HepG2 (cell line): ENCODE results near the gene P2RX2. TPM values are rescaled to one million over a fixed set of nuclear protein-coding genes. Genes with fewer than 3 reads are reported as not detected.

Experiments
- ATAC-seq: fragments of 200-7000 bp; cut with Tn5 transposase; 3 replicates; pipeline ENCODE4 v1.9.1; 2020; ENCODE audit warnings: mild to moderate bottlenecking, moderate library complexity
- BruUV-seq: library from RNA; stranded (reverse); fragments of 400-500 nt; replicated peaks from 2 replicates; lab custom pipeline; 2021; lab: Mats Ljungman, UMichigan
- CTCF ChIA-PET: fragments of 300-600 bp; formaldehyde crosslinking; extraction: SDS; loops from one replicate; lab custom pipeline; 2021; ENCODE audit warnings: low total read pairs, inconsistent platforms, low intra/inter-chr PET ratio; lab: Yijun Ruan, JAX
- POLR2A ChIA-PET: fragments of 350-600 bp; sonication (Branson Sonifier 250); formaldehyde crosslinking; loops from one replicate; lab custom pipeline; 2020; ENCODE audit warnings: antibody characterized with exemption, inconsistent platforms; lab: Yijun Ruan, JAX
- DNase-seq: peaks from one replicate; pipeline ENCODE4 v3.0.0-alpha.2; 2015; ENCODE audit warnings: low spot score
- FAIRE-seq: peaks from 3 replicates; lab custom pipeline; 2011; peaks lifted over from hg19 to GRCh38; lab: Jason Lieb, UNC
- H2AFZ ChIP-seq: one replicate; pipeline ENCODE4 v1.6.1; 2011; ENCODE audit warnings: low read length, inconsistent platforms
- H3K27ac ChIP-seq: fragments of 300-600 bp; 3 replicates; pipeline ENCODE4 v1.8.0; 2011; ENCODE audit warnings: mixed run types, mild to moderate bottlenecking, mixed read lengths, low read length, inconsistent platforms; ENCODE audit not compliant: insufficient read depth; ENCODE audit errors: extremely low read length
- H3K27me3 ChIP-seq, 2 experiments: fragments of 200-600 bp in 1 of 2; 2 replicates in 1 of 2; 3 replicates in 1 of 2; pipeline versions ENCODE4 v1.6.0 to v1.8.0; 2011; ENCODE audit warnings: low read length in 2 of 2, mild to moderate bottlenecking in 2 of 2, moderate library complexity in 2 of 2, inconsistent platforms in 1 of 2; ENCODE audit not compliant: insufficient read depth in 2 of 2, control insufficient read depth in 1 of 2
- H3K36me3 ChIP-seq, 2 experiments: fragments of 200-600 bp in 1 of 2; replicated peaks in 1 of 2; 2 replicates in 1 of 2; 3 replicates in 1 of 2; pipeline versions ENCODE4 v1.5.1 to v1.8.0; 2011; ENCODE audit warnings: low read length in 2 of 2, inconsistent platforms in 1 of 2; ENCODE audit not compliant: insufficient read depth in 2 of 2, control insufficient read depth in 1 of 2
- H3K4me1 ChIP-seq: 2 replicates; pipeline ENCODE4 v1.5.1; 2012; ENCODE audit warnings: low read length, inconsistent platforms; ENCODE audit not compliant: insufficient read depth
- H3K4me2 ChIP-seq: 2 replicates; pipeline ENCODE4 v1.6.0; 2011; ENCODE audit warnings: low read depth, low read length, inconsistent platforms
- H3K4me3 ChIP-seq, 3 experiments: fragments of 200-600 bp in 1 of 3; sonication (generic), shearing (Covaris generic) in 1 of 3; replicated peaks in 1 of 3; 2 replicates each; pipeline ENCODE4 v1.5.1; 2011 to 2016; ENCODE audit warnings: low read length in 3 of 3, inconsistent platforms in 2 of 3, low read depth in 2 of 3, mild to moderate bottlenecking in 2 of 3, control low read depth in 1 of 3, mixed read lengths in 1 of 3; ENCODE audit not compliant: insufficient read depth in 1 of 3
- H3K79me2 ChIP-seq: one replicate; pipeline ENCODE4 v1.6.1; 2011; ENCODE audit warnings: low read length, inconsistent platforms; ENCODE audit not compliant: insufficient read depth
- H3K9ac ChIP-seq: 2 replicates; pipeline ENCODE4 v1.6.0; 2011; ENCODE audit warnings: mild to moderate bottlenecking, low read depth, low read length, inconsistent platforms; ENCODE audit not compliant: insufficient read depth
- H3K9me3 ChIP-seq: 2 replicates; pipeline ENCODE4 v1.5.1; 2012; ENCODE audit warnings: mild to moderate bottlenecking, low read length
- H4K20me1 ChIP-seq: 2 replicates; pipeline ENCODE4 v1.6.0; 2011; ENCODE audit warnings: inconsistent platforms, mild to moderate bottlenecking, low read length, moderate library complexity; ENCODE audit not compliant: insufficient read depth
- ATF6 ChIP-seq: sonication (generic); formaldehyde crosslinking; conservative IDR thresholded peaks from 2 replicates; pipeline ENCODE4 v1.4.0; 2020; ENCODE audit warnings: missing genetic modification reagents
- ATRX ChIP-seq: sonication (generic); formaldehyde crosslinking; IDR thresholded peaks from 2 replicates; pipeline ENCODE4 v1.4.0; 2020; ENCODE audit warnings: missing genetic modification reagents, borderline replicate concordance
- BHLHE40 ChIP-seq: IDR thresholded peaks from 2 replicates; pipeline ENCODE4 v1.6.1; 2011; ENCODE audit warnings: low read length, improper control_type of control experiment
- CREB1 ChIP-seq, 2 experiments: fragments of 450-650 bp in 1 of 2; IDR thresholded peaks; 2 replicates each; pipeline ENCODE4 v1.6.1; 2016 to 2017; ENCODE audit warnings: control low read depth in 1 of 2, mild to moderate bottlenecking in 1 of 2, missing compliant biosample characterization in 1 of 2, missing genetic modification characterization in 1 of 2
- GMEB2 ChIP-seq: IDR thresholded peaks from 2 replicates; pipeline ENCODE4 v1.6.1; 2016; ENCODE audit warnings: missing biosample characterization, missing genetic modification reagents, low read depth
- GTF3A ChIP-seq: sonication (generic); formaldehyde crosslinking; conservative IDR thresholded peaks from 2 replicates; pipeline ENCODE4 v1.4.0; 2020; ENCODE audit warnings: mild to moderate bottlenecking, missing genetic modification reagents
- HMG20A ChIP-seq: IDR thresholded peaks from 2 replicates; pipeline ENCODE4 v1.6.1; 2016; ENCODE audit warnings: borderline replicate concordance
- HMGA1 ChIP-seq: sonication (generic); formaldehyde crosslinking; conservative IDR thresholded peaks from 2 replicates; pipeline ENCODE4 v1.4.0; 2020; ENCODE audit warnings: missing genetic modification reagents
- MTA3 ChIP-seq: sonication (generic); formaldehyde crosslinking; IDR thresholded peaks from 2 replicates; pipeline ENCODE4 v1.4.0; 2020; ENCODE audit warnings: missing genetic modification reagents
- MYNN ChIP-seq: sonication (generic); formaldehyde crosslinking; IDR thresholded peaks from 2 replicates; pipeline ENCODE4 v1.4.0; 2020; ENCODE audit warnings: mild to moderate bottlenecking, low read depth, missing genetic modification reagents
- NCOA5 ChIP-seq: sonication (generic); formaldehyde crosslinking; IDR thresholded peaks from 2 replicates; pipeline ENCODE4 v1.4.0; 2020; ENCODE audit warnings: missing genetic modification reagents
- SOX13 ChIP-seq, 3 experiments: fragments of 450-650 bp in 1 of 3; sonication (generic) in 1 of 3; formaldehyde crosslinking in 1 of 3; IDR thresholded peaks in 2 of 3; conservative IDR thresholded peaks in 1 of 3; 2 replicates each; pipeline versions ENCODE4 v1.5.0 to v1.6.1; 2016 to 2020; ENCODE audit warnings: antibody characterized with exemption in 1 of 3, mild to moderate bottlenecking in 1 of 3, missing compliant biosample characterization in 1 of 3, missing genetic modification reagents in 1 of 3, moderate library complexity in 1 of 3
- TBL1XR1 ChIP-seq: fragments of 150-350 bp; IDR thresholded peaks from 2 replicates; pipeline ENCODE4 v1.6.1; 2014; ENCODE audit warnings: borderline replicate concordance, low read length; ENCODE audit not compliant: partially characterized antibody
- ZNF333 ChIP-seq: sonication (generic); formaldehyde crosslinking; IDR thresholded peaks from 2 replicates; pipeline ENCODE4 v1.4.0; 2020; ENCODE audit warnings: mild to moderate bottlenecking, missing genetic modification reagents, borderline replicate concordance
- ZNF33A ChIP-seq: sonication (generic); formaldehyde crosslinking; IDR thresholded peaks from 2 replicates; pipeline ENCODE4 v1.5.1; 2020; ENCODE audit warnings: missing genetic modification reagents, mild to moderate bottlenecking, moderate library complexity, borderline replicate concordance
- ZNF562 ChIP-seq: sonication (generic); formaldehyde crosslinking; IDR thresholded peaks from 2 replicates; pipeline ENCODE4 v1.8.0; 2022; ENCODE audit warnings: missing genetic modification reagents, borderline replicate concordance
- ZNF770 ChIP-seq: sonication (generic); formaldehyde crosslinking; IDR thresholded peaks from 2 replicates; pipeline ENCODE4 v1.5.0; 2020; ENCODE audit warnings: mild to moderate bottlenecking, missing genetic modification reagents
- WGBS: methylation state at CpG from one replicate; pipeline ENCODE4 v1.1.6; 2017; ENCODE audit warnings: low lambda C conversion rate; 5-methylcytosine and 5-hydroxymethylcytosine counted together
- in situ Hi-C: cut with HindIII; loops from 2 replicates; pipeline ENCODE4 v1.10.0; 2017; ENCODE audit warnings: low pct_unique_long_range_greater_than_20kb; ENCODE audit not compliant: extremely low pct_ligation_motif_present
- intact Hi-C: fragments of 100-400 bp; cut with micrococcal nuclease; formaldehyde crosslinking; loops from one replicate; pipeline ENCODE4 v1.10.0; 2022; ENCODE audit not compliant: unreplicated experiment
- polyA plus RNA-seq, 8 experiments: library from polyadenylated mRNA; depleted of rRNA in 3 of 8; stranded (reverse) in 7 of 8; unstranded in 1 of 8; fragments of >200 nt; fragmentation: Illumina TruSeq in 4 of 8; extraction: Trizol in 4 of 8; gene quantifications; 2 replicates each; pipeline versions ENCODE4 v1.2.1 to v1.2.3, GENCODE V29; 2011 to 2016; ENCODE audit warnings: low read depth in 4 of 8, missing spikeins in 1 of 8, mixed read lengths in 1 of 8; ENCODE audit not compliant: insufficient read depth in 1 of 8
- total RNA-seq, 5 experiments: library from RNA; depleted of rRNA; stranded (reverse); fragments of >200 nt; fragmentation: Illumina TruSeq; extraction: Trizol; gene quantifications; 2 replicates each; pipeline ENCODE4 v1.2.3, GENCODE V29; 2016; ENCODE audit warnings: low read depth in 1 of 5

The P2RX2 gene
- total and polyA plus RNA-seq, 2 of the 13 experiments (the other 11 are each of a cell fraction or from before 2014, with no cell fraction given) = not detected

GRCh38 chr12:132577191-132577920, 41.2 kb upstream of the P2RX2 start:
- no peaks in the 10 kb centered on the region for H3K9me3 ChIP-seq
- H4K20me1 ChIP-seq = no peaks in the 10 kb centered on the region
- BruUV-seq = no TSS peak
- H2AFZ ChIP-seq = no peak overlapping the region
- ChIA-PET CTCF (no interaction called here), POLR2A (no interaction called here)
- no peak overlapping the region for H3K4me3 ChIP-seq
- no peak; the same call in 2 of the 3 replicates for ATAC-seq
- no peak overlapping the region for H3K27ac ChIP-seq
- FAIRE-seq = no peak
- H3K27me3 ChIP-seq = no peaks in the 10 kb centered on the region
- WGBS = 92% methylated on average over 14 of the region's 22 CpGs
- H3K79me2 ChIP-seq = no peaks in the 10 kb centered on the region
- no peak overlapping the region for H3K4me2 ChIP-seq
- no peak overlapping the region for H3K9ac ChIP-seq
- H3K4me1 ChIP-seq = no peaks in the 10 kb centered on the region
- in situ Hi-C loops = no loop called here
- H3K36me3 ChIP-seq = peaks cover 5 to 11% of the 10 kb centered on the region in 2 experiments; a peak in 2 of 5 replicates
- intact Hi-C loops = no loop called here
- DNase-seq = no peak
- TF ChIP-seq MTA3 (no peak), ZNF562 (no peak), BHLHE40 (no peak), HMG20A (CRISPR knock-in tag) (no peak), SOX13 (IDR thresholded peaks at IDR 0.05) (no peak), SOX13 (CRISPR knock-in tag; conservative IDR thresholded peaks at IDR 0.05 in 1 of 2, IDR thresholded peaks at IDR 0.05 in 1 of 2) (no peak), CREB1 (IDR thresholded peaks at IDR 0.05) (no peak), CREB1 (CRISPR knock-in tag; IDR thresholded peaks at IDR 0.05) (no peak), GTF3A (CRISPR knock-in tag) (no peak), HMGA1 (CRISPR knock-in tag) (no peak), TBL1XR1 (no peak), GMEB2 (CRISPR knock-in tag) (no peak), ZNF770 (CRISPR knock-in tag) (no peak), MYNN (CRISPR knock-in tag) (no peak), ATF6 (no peak), ZNF33A (CRISPR knock-in tag) (no peak), NCOA5 (no peak), ZNF333 (CRISPR knock-in tag) (no peak), ATRX (CRISPR knock-in tag) (no peak)
